NCI-H2196 treated with DMSO at 0.1 percent for 48 hours (cell line): ENCODE measurements around the gene TCEAL6.
"Not testable (repeated sequence)": the region's sequence is repeated elsewhere in the genome, so short reads cannot be mapped to it uniquely, and the experiment has no call there.

Experiments
- DNase-seq: peaks from one replicate; lab custom pipeline; 2025; ENCODE audit not compliant: unreplicated experiment; lab: John Stamatoyannopoulos, UW

TCEAL6 gene

DNA sequence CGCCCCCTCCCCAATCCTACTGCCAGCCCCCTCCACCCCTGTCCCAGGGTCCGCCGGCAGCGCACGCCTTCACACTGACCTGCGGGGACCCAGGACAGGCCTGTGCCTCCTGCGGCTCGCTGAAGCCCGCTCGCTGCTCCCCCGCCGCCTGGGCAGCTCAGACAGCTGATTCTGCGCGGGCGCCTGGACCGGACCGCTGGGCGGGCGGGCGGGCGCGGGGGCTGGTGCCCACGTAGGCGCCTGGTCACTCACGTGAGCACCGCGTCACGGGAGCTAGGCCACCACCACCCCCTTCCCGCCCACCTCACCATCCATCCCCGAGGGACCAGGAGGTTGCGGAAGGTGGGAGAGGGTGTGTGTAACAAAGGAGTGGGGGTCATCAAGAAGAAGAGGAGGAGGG is at the start of gene TCEAL6:
Gene TCEAL6, minus strand, starts transcription at position 208 of the 400 bp plus-strand sequence.
- DNase-seq: not testable (repeated sequence)

DNA sequence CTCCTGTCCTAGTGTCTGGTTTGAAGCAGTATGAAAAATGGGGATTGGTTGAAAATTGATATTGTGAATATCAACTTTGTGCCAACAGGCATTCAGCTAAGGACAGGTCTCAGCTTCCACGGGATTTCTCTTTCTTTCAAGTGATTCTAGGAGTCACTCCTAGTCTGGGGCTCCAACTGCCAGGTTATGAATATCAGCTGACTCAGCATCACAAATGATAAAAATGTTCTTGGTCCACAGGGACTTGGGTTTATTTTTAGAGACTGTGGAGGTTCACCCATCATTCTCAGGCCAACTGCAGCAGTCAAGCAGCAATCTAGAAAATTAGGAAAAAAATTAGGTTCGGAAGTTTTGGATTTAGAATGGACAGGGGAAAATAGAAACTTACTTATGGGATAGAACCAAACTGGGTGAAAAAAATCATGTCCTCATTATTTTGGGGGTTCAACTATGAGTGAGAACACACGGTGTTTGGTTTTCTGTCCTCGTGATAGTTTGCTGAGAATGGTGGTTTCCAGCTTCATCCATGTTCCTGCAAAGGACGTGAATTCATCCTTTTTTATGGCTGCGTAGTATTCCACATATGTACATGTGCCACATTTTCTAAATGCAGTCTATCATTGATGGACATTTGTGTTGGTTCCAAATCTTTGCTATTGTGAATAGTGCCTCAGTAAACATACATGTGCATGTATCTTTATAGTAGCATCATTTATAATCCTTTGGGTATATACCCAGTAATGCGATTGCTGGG is 43.9 kb upstream of the TCEAL6 start:
- DNase-seq: no peak

DNA sequence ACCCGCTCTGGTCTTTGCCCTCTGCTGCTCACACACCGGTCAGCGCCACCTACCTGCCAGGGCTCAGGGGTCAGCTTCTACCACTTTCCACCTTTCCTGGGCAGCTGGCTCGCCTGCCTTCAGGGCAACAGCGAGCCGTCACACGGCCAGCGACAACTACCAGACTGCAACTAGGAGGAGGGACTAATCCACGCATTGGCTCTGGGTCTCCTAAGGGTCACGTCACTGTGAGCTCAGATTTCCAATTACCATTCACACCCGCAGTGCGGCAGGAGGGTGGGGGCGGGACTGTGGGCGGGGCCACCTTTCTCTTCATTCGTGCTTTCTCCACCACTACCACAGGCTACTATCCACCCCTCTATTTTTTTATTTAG is 13.5 kb upstream of the TCEAL6 start, which contains the start of gene BEX5:
Gene BEX5, minus strand, starts transcription at position 172 of the 374 bp plus-strand sequence. CDS start 1,712 bp downstream, outside the sequence.
- peak; percentile 51 for DNase-seq

DNA sequence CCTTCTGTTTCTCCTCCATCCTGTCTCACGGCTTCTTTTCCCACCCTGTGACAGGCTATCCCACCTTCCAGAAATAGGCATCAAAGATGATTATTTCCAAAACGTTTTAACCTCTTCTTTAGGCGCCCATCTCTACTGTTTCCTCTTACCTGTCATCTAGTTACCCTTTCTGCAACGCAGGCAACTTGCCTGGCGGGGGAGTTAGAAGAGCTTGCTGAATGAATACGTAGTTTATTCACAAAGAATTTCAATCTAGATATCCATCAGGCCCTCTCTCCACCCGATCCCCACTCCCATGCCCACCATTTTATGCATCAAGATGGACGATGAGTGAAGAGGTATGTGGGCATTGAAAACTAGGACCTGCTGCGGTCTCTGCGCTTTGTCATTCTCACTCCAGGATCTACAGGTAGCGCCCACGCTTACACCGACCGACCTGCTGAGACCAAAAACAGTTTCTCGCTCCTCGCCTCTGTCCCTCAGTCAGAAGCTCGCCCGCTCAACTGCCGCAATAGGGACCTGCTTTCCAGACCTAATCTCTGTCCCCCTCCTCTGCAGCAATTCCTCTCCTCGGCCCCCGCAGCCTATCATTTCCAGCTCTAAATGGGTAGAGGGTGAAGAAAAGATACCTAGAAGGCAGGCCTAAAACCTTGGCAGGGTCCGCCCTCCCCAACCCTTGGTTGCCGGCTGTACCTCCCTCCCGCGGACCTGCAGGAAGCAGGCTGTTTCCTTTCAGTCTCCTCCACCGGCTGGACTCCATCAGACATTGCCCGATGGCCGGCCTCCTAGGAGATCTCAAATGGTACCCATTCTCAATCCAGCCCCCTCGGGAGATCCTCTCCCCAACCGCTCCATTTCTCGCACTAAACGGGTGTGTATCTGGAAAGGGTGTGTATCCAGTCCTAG is 12.9 kb upstream of the TCEAL6 start:
- no peak for DNase-seq

DNA sequence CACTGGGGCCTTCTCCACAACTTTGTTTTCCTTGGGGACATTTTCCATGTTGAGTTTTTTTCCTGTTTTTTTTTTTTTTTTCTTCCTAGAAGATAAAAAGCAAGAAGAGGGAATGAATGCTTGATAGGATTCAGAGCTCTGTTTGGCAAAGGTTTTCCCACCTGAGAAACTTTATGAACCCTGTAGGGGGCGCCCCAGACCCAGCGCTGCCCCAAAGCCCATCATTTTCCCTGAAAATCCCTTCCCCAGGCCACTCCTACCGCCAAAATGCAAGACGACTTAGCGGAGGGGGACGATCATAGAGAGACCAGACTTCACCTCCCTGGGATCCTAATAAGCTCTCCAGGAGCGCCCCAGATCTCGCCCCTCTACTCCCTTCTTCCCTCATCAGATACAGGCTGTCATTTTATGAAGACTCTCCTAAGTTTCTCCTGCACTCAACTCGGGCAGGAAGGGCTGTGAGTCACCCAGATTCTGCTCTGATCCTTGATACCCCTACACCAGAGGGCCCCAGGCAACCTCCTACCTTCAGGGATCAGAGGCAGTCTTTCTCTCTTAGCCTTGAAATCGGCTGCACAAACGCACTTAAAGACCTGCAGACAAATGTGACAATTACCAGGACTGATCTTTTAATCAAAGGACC is 12.1 kb upstream of the TCEAL6 start:
- peak; percentile 6 for DNase-seq

DNA sequence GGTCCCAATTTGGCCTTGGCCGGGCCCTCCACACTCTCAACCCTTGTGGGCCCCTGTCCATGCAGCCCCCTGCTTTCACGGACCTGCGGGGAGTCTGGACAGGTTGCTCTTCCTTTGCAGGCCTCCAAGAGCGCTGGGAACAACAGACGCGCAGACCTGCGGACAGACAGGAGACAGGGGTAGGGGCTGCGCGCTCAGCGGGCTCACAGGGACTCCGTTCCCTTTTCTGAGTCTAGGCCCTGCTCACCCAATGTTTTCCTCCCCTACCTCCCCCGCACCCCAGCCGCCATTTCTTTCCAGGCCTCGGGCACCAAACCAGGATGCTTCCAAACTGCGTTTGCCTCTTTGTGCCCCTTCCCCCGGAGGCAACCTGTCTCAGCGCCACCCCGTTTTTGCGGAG is 650 bp downstream of the TCEAL6 start:
- not testable (repeated sequence) for DNase-seq

DNA sequence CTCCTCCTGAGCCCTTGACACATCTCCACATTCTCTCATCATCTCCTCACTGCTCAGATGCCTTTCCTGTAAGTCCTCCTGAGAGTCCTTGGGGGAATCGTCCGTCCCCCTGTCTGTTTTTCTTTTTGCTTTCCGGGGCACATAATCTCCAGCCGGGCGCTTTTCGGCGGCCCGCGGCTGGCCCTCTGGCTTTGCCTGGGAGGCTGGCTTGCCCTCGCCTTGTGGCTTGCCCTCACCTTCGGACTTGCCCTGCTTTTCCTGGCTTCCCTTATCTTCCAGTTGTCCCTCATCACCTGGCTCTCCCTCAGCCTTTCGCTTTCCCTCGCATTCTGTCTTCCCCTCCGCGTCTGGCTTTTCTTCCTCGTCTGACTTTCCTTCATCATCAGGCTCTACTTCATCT is 1.4 kb downstream of the TCEAL6 start:
- DNase-seq: not testable (repeated sequence)

DNA sequence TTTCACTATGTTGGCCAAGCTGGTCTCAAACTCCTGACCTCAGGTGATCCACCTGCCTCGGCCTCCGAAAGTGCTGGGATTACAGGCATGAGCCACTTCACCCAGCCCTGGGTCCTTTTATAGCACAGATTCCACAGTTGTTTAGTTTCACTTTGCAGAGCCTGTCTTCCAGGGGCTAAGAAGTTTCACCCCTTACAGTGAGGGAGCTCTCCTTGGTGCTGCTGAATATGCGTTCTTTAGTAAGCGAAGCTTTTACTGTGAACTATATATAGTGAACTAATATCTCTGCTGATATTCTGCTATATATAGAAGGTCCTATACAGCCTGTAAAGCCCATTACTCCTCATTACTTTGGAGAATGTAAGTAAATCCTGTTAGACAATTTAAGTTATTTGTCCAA is 4.2 kb downstream of the TCEAL6 start:
- DNase-seq: no peak

DNA sequence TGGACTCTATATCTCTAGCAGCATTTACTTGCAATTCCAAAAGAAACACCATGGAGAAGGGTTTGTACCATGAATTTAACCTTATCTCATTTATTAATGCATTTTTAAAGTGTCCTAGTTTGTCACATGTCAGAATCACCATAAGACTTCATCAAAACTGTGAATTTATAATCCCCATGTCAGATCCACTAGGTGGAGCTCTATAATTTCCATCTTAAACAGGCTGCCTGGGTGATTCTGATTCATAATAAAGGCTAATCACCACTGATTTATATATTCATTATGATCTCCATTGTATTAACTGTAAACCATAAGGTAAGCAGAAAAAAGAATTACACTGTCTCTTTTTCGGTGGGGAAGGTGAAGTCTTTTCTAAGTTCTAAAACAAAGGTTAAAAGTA is 12.8 kb downstream of the TCEAL6 start:
- no peak for DNase-seq

DNA sequence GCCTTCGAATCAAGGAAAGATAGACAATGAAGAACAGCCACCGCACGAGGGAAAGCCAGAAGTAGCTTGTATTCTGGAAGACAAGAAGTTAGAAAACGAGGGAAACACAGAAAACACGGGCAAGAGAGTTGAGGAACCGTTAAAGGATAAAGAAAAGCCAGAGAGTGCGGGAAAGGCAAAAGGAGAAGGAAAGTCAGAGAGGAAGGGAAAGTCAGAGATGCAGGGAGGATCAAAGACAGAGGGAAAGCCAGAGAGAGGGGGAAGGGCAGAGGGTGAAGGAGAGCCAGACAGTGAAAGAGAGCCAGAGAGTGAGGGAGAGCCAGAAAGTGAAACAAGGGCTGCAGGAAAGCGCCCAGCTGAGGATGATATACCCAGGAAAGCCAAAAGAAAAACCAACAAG is 15.4 kb downstream of the TCEAL6 start:
- DNase-seq: no peak

DNA sequence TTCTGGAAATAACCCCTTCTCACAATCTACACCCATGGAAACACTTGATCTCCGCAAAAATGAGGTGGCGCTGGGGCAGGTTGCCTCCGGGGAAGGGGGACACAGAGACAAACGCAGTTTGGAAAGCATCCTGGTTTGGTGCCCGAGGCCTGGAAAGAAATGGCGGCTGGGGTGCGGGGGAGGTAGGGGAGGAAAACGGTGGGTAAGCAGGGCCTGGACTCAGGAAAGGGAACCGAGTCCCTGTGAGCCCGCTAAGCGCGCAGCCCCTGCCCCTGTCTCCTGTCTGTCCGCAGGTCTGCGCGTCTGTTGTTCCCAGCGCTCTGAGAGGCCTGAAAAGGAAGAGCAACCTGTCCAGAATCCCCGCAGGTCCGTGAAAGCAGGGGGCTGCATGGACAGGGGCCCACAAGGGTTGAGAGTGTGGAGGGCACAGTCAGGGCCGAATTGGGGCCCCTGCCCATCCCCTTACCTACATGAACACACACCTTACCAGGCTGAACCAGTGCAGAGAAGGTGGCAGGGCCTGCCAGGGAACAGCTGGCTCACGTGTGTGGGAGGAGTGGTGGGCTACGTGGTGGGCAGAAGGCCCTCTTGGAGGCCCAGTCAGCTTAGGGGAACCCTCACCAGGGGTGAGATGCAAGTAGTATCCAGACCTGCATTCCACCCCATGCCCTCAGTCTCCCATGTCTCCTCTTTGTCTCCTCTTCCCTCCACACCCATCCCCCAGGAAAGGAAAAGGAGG is 16.0 kb downstream of the TCEAL6 start:
- not testable (repeated sequence) for DNase-seq

DNA sequence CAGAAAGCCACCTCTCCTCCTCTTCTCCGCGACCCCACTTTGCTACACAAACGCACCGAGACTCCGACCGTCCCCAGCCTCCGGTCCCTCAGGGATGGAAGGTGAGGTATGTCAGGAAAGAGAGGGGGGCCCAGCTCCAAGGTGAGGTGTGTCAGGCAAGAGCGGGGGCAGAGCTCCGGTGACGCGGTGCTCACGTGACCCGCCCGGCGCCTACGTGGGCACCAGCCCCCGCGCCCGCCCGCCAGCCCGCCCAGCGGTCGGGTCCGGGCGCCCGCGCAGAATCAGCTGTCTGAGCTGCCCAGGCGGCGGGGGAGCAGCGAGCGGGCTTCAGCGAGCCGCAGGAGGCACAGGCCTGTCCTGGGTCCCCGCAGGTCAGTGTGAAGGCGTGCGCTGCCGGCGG is 16.8 kb downstream of the TCEAL6 start, which contains the start of gene TCEAL2:
Gene TCEAL2, plus strand, starts transcription at position 244 of the 400 bp plus-strand sequence. CDS start 1,152 bp downstream, outside the sequence.
- DNase-seq: not testable (repeated sequence)

DNA sequence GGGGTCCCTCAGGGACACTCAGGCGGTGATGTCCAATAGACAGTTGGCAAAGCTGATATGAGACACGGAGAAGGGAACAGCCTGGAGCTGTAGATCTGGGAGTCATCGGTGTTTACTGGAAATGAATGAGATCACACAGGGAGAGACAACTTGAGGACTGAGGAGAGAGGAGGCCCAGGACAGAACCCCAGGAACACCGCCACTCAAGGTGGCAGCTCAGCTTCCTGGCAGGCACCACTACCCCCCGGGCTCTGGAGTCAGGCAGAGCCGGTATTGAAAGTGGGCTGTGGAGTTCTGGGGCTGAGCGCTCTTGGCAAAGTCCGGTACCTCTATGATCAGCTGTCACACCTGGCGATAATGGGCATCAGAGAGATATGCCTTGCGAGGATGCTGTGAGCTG is 17.3 kb downstream of the TCEAL6 start:
- not testable (repeated sequence) for DNase-seq

DNA sequence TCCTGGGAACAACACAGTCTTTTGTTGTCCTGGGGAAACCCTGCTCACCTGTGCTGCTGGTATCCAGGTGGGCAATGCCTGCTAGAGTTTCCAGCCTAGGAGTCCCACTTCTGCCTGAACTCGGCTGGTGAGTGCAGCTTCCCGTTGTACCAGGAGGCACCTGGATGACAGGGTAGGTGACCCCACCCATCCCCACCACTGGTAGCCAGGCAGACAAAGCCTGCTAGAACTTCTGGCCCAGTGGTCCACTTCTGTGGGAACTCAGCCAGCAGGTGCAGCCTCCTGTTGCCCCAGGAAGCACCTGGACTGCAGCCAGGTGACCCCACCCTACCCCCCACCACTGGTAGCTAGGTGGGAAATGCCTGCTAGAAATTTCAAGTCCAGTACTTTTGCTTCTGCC is 26.5 kb downstream of the TCEAL6 start:
- DNase-seq: no peak

DNA sequence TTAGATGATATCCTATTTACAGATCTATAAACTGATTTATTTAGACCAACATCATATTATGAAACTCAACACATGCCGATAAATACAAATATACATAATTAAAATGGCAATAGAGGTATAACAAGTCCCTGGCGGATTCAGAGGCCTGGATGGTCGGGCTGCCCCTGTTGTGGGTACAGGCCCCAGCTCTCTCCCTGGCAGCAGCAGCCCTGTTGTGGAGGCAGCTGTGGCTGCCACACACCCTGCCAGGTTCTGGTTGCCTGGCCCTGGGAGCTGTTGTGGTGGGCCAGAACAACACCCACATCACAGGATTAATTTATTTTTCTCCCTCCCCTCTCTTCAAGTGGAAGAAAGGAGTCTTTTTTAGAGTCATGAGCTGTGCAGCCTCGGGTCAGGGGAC is 28.9 kb downstream of the TCEAL6 start:
- no peak for DNase-seq
